Psoas muscle (tissue), 8 donors: Measurements from ENCODE around the gene MAL. TPM values are rescaled to one million over a fixed set of nuclear protein-coding genes. Genes with fewer than 3 reads are reported as not detected.

Source experiments
- ATAC-seq, 4 donors: fragments of 200-7000 bp; cut with Tn5 transposase; one replicate each; pipeline ENCODE4 v1.9.1; 2020; ENCODE audit warnings: moderate library complexity in 3 of 4, mild to moderate bottlenecking in 2 of 4
- DNase-seq, 2 donors: peaks; one replicate each; pipeline ENCODE4 v3.0.0-alpha.2; 2020
- H3K27ac ChIP-seq: fragments of 200-600 bp; one replicate; pipeline ENCODE4 v1.8.0; 2022
- H3K27me3 ChIP-seq, 3 donors: fragments of 200-600 bp in 1 of 3; one replicate each; pipeline versions ENCODE4 v1.6.1 to v1.8.0; 2013 to 2022; ENCODE audit warnings: low read length in 2 of 3, mild to moderate bottlenecking in 2 of 3, moderate library complexity in 1 of 3; ENCODE audit not compliant: insufficient read depth in 3 of 3
- H3K36me3 ChIP-seq, 2 donors: fragments of 200-600 bp in 1 of 2; one replicate each; pipeline versions ENCODE4 v1.6.1 to v1.8.0; 2013 to 2022; ENCODE audit warnings: low read depth in 1 of 2, mild to moderate bottlenecking in 1 of 2, moderate library complexity in 1 of 2; ENCODE audit not compliant: insufficient read depth in 1 of 2
- H3K4me1 ChIP-seq: fragments of 200-600 bp; one replicate; pipeline ENCODE4 v1.8.0; 2022
- H3K4me3 ChIP-seq: fragments of 200-600 bp; one replicate; pipeline ENCODE4 v1.8.0; 2022; ENCODE audit warnings: mild to moderate bottlenecking
- H3K9me3 ChIP-seq: fragments of 200-600 bp; one replicate; pipeline ENCODE4 v1.8.0; 2022
- WGBS, 3 donors: extraction: QIAGEN DNeasy Blood & Tissue Kit; methylation state at CpG; one replicate each; pipeline versions ENCODE4 v1.1.6 to v1.1.7; 2013; 5-methylcytosine and 5-hydroxymethylcytosine counted together
- intact Hi-C, 2 donors: fragments of 100-400 bp; cut with DNase I; formaldehyde crosslinking; loops; one replicate each; pipeline versions ENCODE4 v1.11.0 to v1.14.2; 2022
- polyA plus RNA-seq, 3 donors: library from polyadenylated mRNA; stranded (reverse); fragments of 200-250 nt; gene quantifications; one replicate each; pipeline ENCODE4 v1.2.3, GENCODE V29; 2013
- total RNA-seq, 4 donors: library from RNA; stranded (reverse); fragmentation: NEBNext Ultra II Directional in 2 of 4; extraction: Animal tissue kit (Norgen Biotek cat#: 25700) in 2 of 4; gene quantifications; one replicate each; pipeline versions ENCODE4 v1.2.1 to v1.2.4, GENCODE V29; 2021 to 2023
- TF ChIP-seq, protein P1 (sequence below): fragments of 200-600 bp; IDR thresholded peaks from one replicate; pipeline ENCODE4 v1.8.0; 2022; ENCODE audit warnings: antibody characterized with exemption
- donor health status: healthy with polysubstance abuse.
- donor health status: DM: no; HTN: no; CAD: no; lungs with moderate emphysema.
- donor health status: Bipolar disorder and iron deficiency.
- donor health status: healthy.
- donor health status: DM: yes; HTN: yes; CAD: no.
- donor health status: DM: no; HTN: no; CAD: no.
- donor health status: DM: no; HTN: no; CAD: no.
- donor health status: DM: yes; HTN: yes; CAD: no.

Gene MAL
- total and polyA plus RNA-seq, 7 donors, result 0.53 to 1.5 (median 0.93) TPM; not detected in 1

DNA sequence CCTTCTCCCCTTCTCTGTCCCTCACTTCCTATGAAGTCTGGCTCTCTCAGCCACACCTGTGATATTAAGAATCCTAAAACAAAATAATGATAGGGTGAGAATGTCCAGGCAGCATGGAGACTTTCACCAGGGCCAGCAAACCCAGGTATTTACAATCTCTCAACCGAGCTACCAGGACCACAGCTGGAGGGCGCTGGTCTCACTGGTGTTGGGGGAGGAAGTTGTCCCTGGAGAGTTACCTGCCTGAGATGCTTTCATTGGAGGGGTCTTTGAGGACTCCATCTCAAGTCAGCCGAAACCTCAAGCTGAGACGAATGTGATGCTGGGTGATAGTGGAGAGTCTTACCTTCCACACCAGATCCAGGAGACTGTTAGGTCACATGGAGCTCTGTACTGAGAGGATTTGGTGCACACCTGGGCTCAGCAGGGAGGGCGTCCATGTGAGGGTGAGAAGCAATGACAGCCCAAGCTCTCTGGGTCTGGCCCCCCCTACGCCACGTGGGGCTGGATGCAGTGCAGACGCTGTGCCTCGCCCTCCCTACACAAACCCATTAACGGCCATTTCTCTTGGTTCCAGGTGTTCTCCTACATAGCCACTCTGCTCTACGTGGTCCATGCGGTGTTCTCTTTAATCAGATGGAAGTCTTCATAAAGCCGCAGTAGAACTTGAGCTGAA lies 27.4 kb downstream of the MAL start:
- no peak for ATAC-seq
- no peak overlapping the region for H3K27ac ChIP-seq
- no peaks in the 10 kb centered on the region for H3K36me3 ChIP-seq
- peaks cover 0 to 12% (median 5%) of the 10 kb centered on the region in 3 donors for H3K27me3 ChIP-seq
- intact Hi-C loops, result no loop called here
- no peaks in the 10 kb centered on the region for H3K4me1 ChIP-seq
- peak in 1 of 2 donors; percentile 30 for DNase-seq
- H3K9me3 ChIP-seq, result no peaks in the 10 kb centered on the region
- H3K4me3 ChIP-seq, result no peak overlapping the region
- WGBS, 3 donors, result 86 to 89% (median 86%) methylated on average over 13 of the region's 13 CpGs
- TF ChIP-seq, protein P1, sequence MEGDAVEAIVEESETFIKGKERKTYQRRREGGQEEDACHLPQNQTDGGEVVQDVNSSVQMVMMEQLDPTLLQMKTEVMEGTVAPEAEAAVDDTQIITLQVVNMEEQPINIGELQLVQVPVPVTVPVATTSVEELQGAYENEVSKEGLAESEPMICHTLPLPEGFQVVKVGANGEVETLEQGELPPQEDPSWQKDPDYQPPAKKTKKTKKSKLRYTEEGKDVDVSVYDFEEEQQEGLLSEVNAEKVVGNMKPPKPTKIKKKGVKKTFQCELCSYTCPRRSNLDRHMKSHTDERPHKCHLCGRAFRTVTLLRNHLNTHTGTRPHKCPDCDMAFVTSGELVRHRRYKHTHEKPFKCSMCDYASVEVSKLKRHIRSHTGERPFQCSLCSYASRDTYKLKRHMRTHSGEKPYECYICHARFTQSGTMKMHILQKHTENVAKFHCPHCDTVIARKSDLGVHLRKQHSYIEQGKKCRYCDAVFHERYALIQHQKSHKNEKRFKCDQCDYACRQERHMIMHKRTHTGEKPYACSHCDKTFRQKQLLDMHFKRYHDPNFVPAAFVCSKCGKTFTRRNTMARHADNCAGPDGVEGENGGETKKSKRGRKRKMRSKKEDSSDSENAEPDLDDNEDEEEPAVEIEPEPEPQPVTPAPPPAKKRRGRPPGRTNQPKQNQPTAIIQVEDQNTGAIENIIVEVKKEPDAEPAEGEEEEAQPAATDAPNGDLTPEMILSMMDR, result no peak

DNA sequence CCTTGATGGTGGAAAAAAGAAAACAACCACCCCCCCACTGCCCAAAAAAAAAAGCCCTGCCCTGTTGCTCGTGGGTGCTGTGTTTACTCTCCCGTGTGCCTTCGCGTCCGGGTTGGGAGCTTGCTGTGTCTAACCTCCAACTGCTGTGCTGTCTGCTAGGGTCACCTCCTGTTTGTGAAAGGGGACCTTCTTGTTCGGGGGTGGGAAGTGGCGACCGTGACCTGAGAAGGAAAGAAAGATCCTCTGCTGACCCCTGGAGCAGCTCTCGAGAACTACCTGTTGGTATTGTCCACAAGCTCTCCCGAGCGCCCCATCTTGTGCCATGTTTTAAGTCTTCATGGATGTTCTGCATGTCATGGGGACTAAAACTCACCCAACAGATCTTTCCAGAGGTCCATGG lies 28.0 kb downstream of the MAL start:
- Histone ChIP-seq H3K27me3 (peaks cover 0 to 12% (median 5%) of the 10 kb centered on the region in 3 donors), H3K9me3 (no peaks in the 10 kb centered on the region), H3K4me3 (no peak overlapping the region), H3K36me3 (no peaks in the 10 kb centered on the region), H3K4me1 (no peaks in the 10 kb centered on the region), H3K27ac (no peak overlapping the region)
- 47 to 56% (median 49%) methylated on average over 11 of the region's 11 CpGs for WGBS, 3 donors
- ATAC-seq (peak in 1 of 4 donors; percentile 35), DNase-seq (peak in 1 of 2 donors; percentile 8)
- TF ChIP-seq, protein P1, result peak; percentile 6
- intact Hi-C loops, result no loop called here

DNA sequence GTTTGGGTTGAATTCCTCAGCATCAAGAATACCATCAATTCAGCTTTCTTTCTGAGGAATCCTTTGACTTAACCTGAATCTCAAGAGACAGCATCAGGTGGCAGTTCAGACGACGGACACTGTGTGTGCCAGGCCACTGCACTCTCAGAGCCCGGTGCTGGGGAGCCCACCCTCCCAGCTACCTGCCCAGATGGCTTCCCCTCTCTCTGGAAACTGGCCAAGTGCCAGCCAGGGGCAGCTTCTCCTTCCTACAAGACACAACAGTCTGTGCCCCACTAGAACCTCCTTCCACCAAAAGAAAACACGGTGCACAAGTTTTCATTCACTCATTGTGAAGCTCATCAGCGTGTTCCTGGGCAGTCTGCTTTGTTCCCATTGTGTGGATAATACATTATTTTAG lies 28.5 kb downstream of the MAL start:
- peaks cover 0 to 12% (median 5%) of the 10 kb centered on the region in 3 donors for H3K27me3 ChIP-seq
- no peak overlapping the region for H3K4me3 ChIP-seq
- no peaks in the 10 kb centered on the region for H3K9me3 ChIP-seq
- ATAC-seq, result no peak
- 57 to 61% (median 58%) methylated on average over 5 of the region's 5 CpGs for WGBS, 3 donors
- H3K4me1 ChIP-seq, result no peaks in the 10 kb centered on the region
- H3K27ac ChIP-seq, result no peak overlapping the region
- DNase-seq, result peak in 1 of 2 donors; percentile 44
- intact Hi-C loops, result no loop called here
- TF ChIP-seq, protein P1, result no peak
- no peaks in the 10 kb centered on the region for H3K36me3 ChIP-seq

DNA sequence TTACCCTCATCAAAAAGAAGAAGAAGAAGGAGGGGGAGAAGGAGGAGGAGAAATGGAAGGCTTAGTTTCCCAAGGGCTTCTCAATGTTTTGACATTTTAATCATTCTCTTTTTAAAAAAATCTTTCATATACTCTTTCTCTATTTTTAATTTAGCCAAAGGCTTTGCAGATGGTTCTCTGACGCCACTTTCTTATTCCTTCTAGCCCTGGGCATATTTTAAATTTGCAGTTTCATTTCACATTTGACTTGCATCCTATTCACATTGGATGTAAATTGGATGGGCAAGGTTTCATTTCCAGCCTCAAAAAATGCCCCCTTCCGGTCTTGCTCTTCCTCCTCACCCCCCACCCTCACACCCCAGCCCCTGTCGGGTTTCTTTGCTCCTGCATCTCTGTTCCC lies 29.8 kb downstream of the MAL start:
- H3K36me3 ChIP-seq, result no peaks in the 10 kb centered on the region
- TF ChIP-seq, protein P1, result no peak
- no peaks in the 10 kb centered on the region for H3K4me1 ChIP-seq
- no peak overlapping the region for H3K27ac ChIP-seq
- ATAC-seq, result no peak
- DNase-seq, result no peak
- H3K9me3 ChIP-seq, result no peaks in the 10 kb centered on the region
- intact Hi-C loops, result no loop called here
- no peak overlapping the region for H3K4me3 ChIP-seq
- peaks cover 0 to 12% (median 5%) of the 10 kb centered on the region in 3 donors for H3K27me3 ChIP-seq
- 77 to 85% (median 82%) methylated on average over 3 of the region's 3 CpGs for WGBS, 3 donors

DNA sequence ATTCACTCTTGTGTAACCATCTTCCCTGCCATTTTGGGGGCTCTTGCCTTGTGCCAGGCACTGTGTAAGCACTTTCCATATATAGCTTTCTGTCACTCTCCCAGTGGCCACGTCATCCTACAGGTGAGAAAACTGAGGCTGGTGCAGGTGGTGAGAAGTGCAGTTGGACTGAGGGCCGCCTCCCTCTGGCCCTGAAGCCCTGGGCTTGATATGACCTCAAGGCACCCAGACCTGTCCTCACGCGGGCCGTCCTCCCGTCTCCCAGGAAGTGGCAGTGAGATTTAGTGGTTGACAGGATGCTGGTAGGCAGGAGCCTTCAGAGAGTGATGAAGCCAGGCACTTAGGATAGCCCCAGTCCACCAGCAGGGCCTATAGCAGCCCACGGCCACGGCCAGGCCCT lies 30.5 kb downstream of the MAL start:
- 82 to 90% (median 85%) methylated on average over 8 of the region's 8 CpGs for WGBS, 3 donors
- Histone ChIP-seq H3K27me3 (peaks cover 0 to 15% (median 4%) of the 10 kb centered on the region in 3 donors), H3K36me3 (no peaks in the 10 kb centered on the region), H3K9me3 (no peaks in the 10 kb centered on the region), H3K4me1 (no peaks in the 10 kb centered on the region), H3K27ac (no peak overlapping the region), H3K4me3 (no peak overlapping the region)
- intact Hi-C loops, result no loop called here
- TF ChIP-seq, protein P1, result no peak
- ATAC-seq (no peak), DNase-seq (no peak)
